ENCODE measurements around the gene ARHGAP9.

- TF ChIP-seq CTCF (IDR thresholded peaks at IDR 0.05; ENCODE audit: insufficient read depth, low read length, poor library complexity, severe bottlenecking), result no peak
- TF ChIP-seq EZH2phosphoT487 (conservative IDR thresholded peaks at IDR 0.05; ENCODE audit: low read length), result no peak
Observed at GRCh38 chr12:57474862-57475261, 4.8 kb downstream of the ARHGAP9 start.

All from SU-DHL-6 (cell line).